H1 (cell line): Measurements from ENCODE around the gene YBX3. TPM values are rescaled to one million over a fixed set of nuclear protein-coding genes. Genes with fewer than 3 reads are reported as not detected.

Experiments
- CTCF ChIA-PET: fragments of 300-600 bp; sonication (Branson Sonifier 250); formaldehyde crosslinking; loops from one replicate; lab custom pipeline; 2021; ENCODE audit not compliant: partially characterized antibody; lab: Charles Lee
- POLR2A ChIA-PET: fragments of 300-600 bp; sonication (Branson Sonifier 250); formaldehyde crosslinking; loops from one replicate; lab custom pipeline; 2021; ENCODE audit warnings: inconsistent platforms; ENCODE audit not compliant: partially characterized antibody; lab: Charles Lee
- DNase-seq, 2 experiments: peaks; one replicate each; pipeline versions ENCODE4 v3.0.0 to v3.0.0-alpha.2; 2010 to 2022; ENCODE audit warnings: low spot score in 2 of 2, low read depth in 1 of 2, mixed read lengths in 1 of 2
- FAIRE-seq: peaks from 2 replicates; lab custom pipeline; 2011; peaks lifted over from hg19 to GRCh38; lab: Jason Lieb, UNC
- H2AFZ ChIP-seq: 2 replicates; pipeline ENCODE4 v1.8.1; 2012; ENCODE audit warnings: low read length, inconsistent platforms
- H2AK5ac ChIP-seq: 2 replicates; pipeline ENCODE4 v1.6.1; 2013; ENCODE audit warnings: low read depth, low read length
- H2BK120ac ChIP-seq: replicated peaks from 2 replicates; pipeline ENCODE3; 2013; ENCODE audit warnings: low read depth, low read length, inconsistent platforms
- H2BK12ac ChIP-seq: 2 replicates; pipeline ENCODE4 v1.6.1; 2013; ENCODE audit warnings: low read depth, low read length
- H2BK15ac ChIP-seq: 2 replicates; pipeline ENCODE4 v1.6.1; 2013; ENCODE audit warnings: low read length
- H2BK20ac ChIP-seq: 2 replicates; pipeline ENCODE4 v1.6.1; 2013; ENCODE audit warnings: low read length
- H2BK5ac ChIP-seq: 2 replicates; pipeline ENCODE4 v1.6.1; 2013; ENCODE audit warnings: low read depth, low read length
- H3K14ac ChIP-seq: 2 replicates; pipeline ENCODE4 v1.6.1; 2013; ENCODE audit warnings: inconsistent platforms; ENCODE audit not compliant: insufficient read length
- H3K18ac ChIP-seq: 2 replicates; pipeline ENCODE4 v1.6.1; 2013; ENCODE audit warnings: low read length; ENCODE audit errors: extremely low read depth
- H3K23ac ChIP-seq: 2 replicates; pipeline ENCODE4 v1.6.1; 2013; ENCODE audit warnings: inconsistent platforms; ENCODE audit not compliant: insufficient read length
- H3K23me2 ChIP-seq: 2 replicates; pipeline ENCODE4 v1.6.1; 2013; ENCODE audit warnings: low read depth, low read length
- H3K27ac ChIP-seq: 2 replicates; pipeline ENCODE4 v1.6.1; 2011; ENCODE audit warnings: low read depth, low read length, inconsistent platforms
- H3K27me3 ChIP-seq, 4 experiments: replicated peaks in 1 of 4; 1 replicate in 1 of 4; 2 replicates in 3 of 4; pipeline versions ENCODE4 v1.6.1 to v1.8.1; 2011 to 2013; ENCODE audit warnings: low read length in 3 of 4, mild to moderate bottlenecking in 3 of 4, inconsistent platforms in 2 of 4, mixed read lengths in 2 of 4, moderate library complexity in 1 of 4; ENCODE audit not compliant: control insufficient read depth in 3 of 4, insufficient read depth in 3 of 4; ENCODE audit errors: extremely low read depth in 1 of 4
- H3K36me3 ChIP-seq, 4 experiments: 2 replicates each; pipeline versions ENCODE4 v1.6.1 to v1.8.1; 2011 to 2013; ENCODE audit warnings: mild to moderate bottlenecking in 4 of 4, low read length in 3 of 4, moderate library complexity in 2 of 4, control low read depth in 1 of 4, inconsistent platforms in 1 of 4; ENCODE audit not compliant: insufficient read depth in 4 of 4, control insufficient read depth in 2 of 4
- H3K4ac ChIP-seq: replicated peaks from 2 replicates; pipeline ENCODE3; 2013; ENCODE audit warnings: low read length, low read depth, mixed read lengths, inconsistent platforms; ENCODE audit not compliant: insufficient read length
- H3K4me1 ChIP-seq, 4 experiments: replicated peaks in 1 of 4; 1 replicate in 1 of 4; 2 replicates in 3 of 4; pipeline versions ENCODE4 v1.6.1 to v1.8.1; 2011 to 2013; ENCODE audit warnings: low read length in 3 of 4, inconsistent platforms in 2 of 4, mixed read lengths in 1 of 4; ENCODE audit not compliant: insufficient read depth in 4 of 4, control insufficient read depth in 3 of 4
- H3K4me2 ChIP-seq, 2 experiments: 2 replicates each; pipeline versions ENCODE4 v1.6.1 to v1.8.1; 2011 to 2013; ENCODE audit warnings: low read depth in 2 of 2, low read length in 2 of 2, control low read depth in 1 of 2, inconsistent platforms in 1 of 2, mild to moderate bottlenecking in 1 of 2; ENCODE audit not compliant: insufficient read depth in 1 of 2
- H3K4me3 ChIP-seq, 4 experiments: fragments of 200-600, 300-600 bp in 1 of 4; sonication (generic), shearing (Covaris generic), sonication (Bioruptor Twin) in 1 of 4; 2 replicates each; pipeline versions ENCODE4 v1.5.1 to v1.8.1; 2011 to 2016; ENCODE audit warnings: low read length in 4 of 4, low read depth in 3 of 4, control low read depth in 2 of 4, inconsistent platforms in 2 of 4, mild to moderate bottlenecking in 2 of 4, mixed read lengths in 1 of 4, moderate library complexity in 1 of 4; ENCODE audit not compliant: insufficient read depth in 2 of 4; ENCODE audit errors: extremely low read depth in 1 of 4
- H3K56ac ChIP-seq: replicated peaks from 2 replicates; pipeline ENCODE3; 2013; ENCODE audit warnings: low read depth, mild to moderate bottlenecking, mixed read lengths, low read length, inconsistent platforms; ENCODE audit not compliant: insufficient read length
- H3K79me1 ChIP-seq: 2 replicates; pipeline ENCODE4 v1.6.1; 2013; ENCODE audit warnings: low read depth, low read length, control low read depth
- H3K79me2 ChIP-seq, 2 experiments: 2 replicates each; pipeline versions ENCODE4 v1.6.1 to v1.8.1; 2012 to 2013; ENCODE audit warnings: low read length in 2 of 2, mild to moderate bottlenecking in 2 of 2, inconsistent platforms in 1 of 2; ENCODE audit not compliant: insufficient read depth in 2 of 2, control insufficient read depth in 1 of 2
- H3K9ac ChIP-seq, 4 experiments: replicated peaks in 1 of 4; 1 replicate in 1 of 4; 2 replicates in 3 of 4; pipeline versions ENCODE4 v1.6.1 to v1.8.1; 2011 to 2013; ENCODE audit warnings: low read depth in 3 of 4, low read length in 3 of 4, control low read depth in 2 of 4, mild to moderate bottlenecking in 2 of 4, moderate library complexity in 2 of 4, inconsistent platforms in 1 of 4; ENCODE audit errors: extremely low read depth in 1 of 4
- H3K9me3 ChIP-seq, 2 experiments: 2 replicates each; pipeline versions ENCODE4 v1.6.1 to v1.8.1; 2012 to 2013; ENCODE audit warnings: mild to moderate bottlenecking in 2 of 2, moderate library complexity in 2 of 2, control low read depth in 1 of 2, inconsistent platforms in 1 of 2, low read depth in 1 of 2, low read length in 1 of 2, mixed read lengths in 1 of 2; ENCODE audit not compliant: insufficient read depth in 2 of 2
- H4K20me1 ChIP-seq, 2 experiments: replicated peaks in 1 of 2; 2 replicates each; pipeline versions ENCODE3 to v1.8.1; 2011 to 2013; ENCODE audit warnings: inconsistent platforms in 2 of 2, low read length in 2 of 2, mild to moderate bottlenecking in 1 of 2; ENCODE audit not compliant: insufficient read depth in 2 of 2, control insufficient read depth in 1 of 2
- H4K5ac ChIP-seq: 2 replicates; pipeline ENCODE4 v1.6.1; 2013; ENCODE audit warnings: low read length, low read depth, mixed read lengths, inconsistent platforms; ENCODE audit not compliant: insufficient read length
- H4K8ac ChIP-seq: 2 replicates; pipeline ENCODE4 v1.8.0; 2013; ENCODE audit warnings: mild to moderate bottlenecking, moderate library complexity, low read length, inconsistent platforms; ENCODE audit not compliant: insufficient read depth; ENCODE audit errors: extremely low read depth
- H4K91ac ChIP-seq: replicated peaks from 2 replicates; pipeline ENCODE3; 2013; ENCODE audit warnings: low read length, mixed read lengths, inconsistent platforms; ENCODE audit not compliant: insufficient read length
- KDM5A ChIP-seq: fragments of 200-600 bp; IDR thresholded peaks from 2 replicates; pipeline ENCODE4 v1.7.1; 2012; ENCODE audit warnings: mild to moderate bottlenecking, low read length, inconsistent platforms, mixed read lengths
- WGBS, 2 experiments: shearing (Covaris generic) in 1 of 2; methylation state at CpG; one replicate each; pipeline versions ENCODE4 v1.1.6 to v1.1.7; 2013 to 2015; ENCODE audit warnings: low lambda C conversion rate in 2 of 2, mixed read lengths in 2 of 2, inconsistent platforms in 1 of 2, low coverage in 1 of 2, missing lambda C conversion rate in 1 of 2; ENCODE audit not compliant: insufficient replicate concordance in 2 of 2, insufficient coverage in 1 of 2, insufficient read length in 1 of 2; ENCODE audit errors: extremely low coverage in 1 of 2, missing lambda C conversion rate in 1 of 2; 5-methylcytosine and 5-hydroxymethylcytosine counted together
- polyA plus RNA-seq, 7 experiments: library from polyadenylated mRNA; depleted of rRNA in 3 of 7; stranded (reverse) in 5 of 7; unstranded in 2 of 7; fragments of >200 nt in 5 of 7; fragments of 200-250 nt in 2 of 7; gene quantifications; 1 replicate in 5 of 7; 2 replicates in 1 of 7; 4 replicates in 1 of 7; pipeline versions ENCODE4 v1.2.1 to v1.2.3, GENCODE V29; 2011 to 2013; ENCODE audit warnings: missing spikeins in 2 of 7, mixed read lengths in 2 of 7
- total RNA-seq: library from RNA; stranded (reverse); fragmentation: NEBNext Ultra II Directional; extraction: Animal tissue kit (Norgen Biotek cat#: 25700); gene quantifications from 2 replicates; pipeline ENCODE4 v1.2.1, GENCODE V29; 2021

YBX3 gene
- total and polyA plus RNA-seq, 2 of the 8 experiments (the other 6 are each of a cell fraction or from before 2014, with no cell fraction given), result 83.1 to 480 TPM

DNA sequence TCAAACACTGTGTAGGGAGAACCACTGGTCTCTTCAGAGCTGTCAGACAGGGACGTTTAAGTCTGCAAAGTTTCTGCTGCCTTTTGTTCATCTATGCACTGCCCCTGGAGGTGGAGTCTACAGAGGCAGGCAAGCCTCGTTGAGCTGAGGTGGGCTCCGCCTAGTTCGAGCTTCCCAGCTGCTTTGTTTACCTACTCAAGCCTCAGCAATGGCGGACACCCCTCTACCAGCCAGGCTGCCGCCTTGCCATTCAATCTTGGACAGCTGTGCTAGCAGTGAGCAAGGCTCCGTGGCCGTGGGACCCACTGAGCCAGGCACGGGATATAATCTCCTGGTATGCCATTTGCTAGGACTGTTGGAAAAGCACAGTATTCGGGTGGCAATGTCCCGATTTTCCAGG lies 24.6 kb upstream of the YBX3 start:
- no peaks in the 10 kb centered on the region for H3K79me1 ChIP-seq
- H3K9me3 ChIP-seq, result peaks cover 3 to 4% of the 10 kb centered on the region in 2 experiments; a peak in 1 of 4 replicates
- TF ChIP-seq KDM5A, result no peak

More for the DNA sequence above, 24.6 kb upstream of the YBX3 start:
- no peak for DNase-seq
- H2BK120ac ChIP-seq, result no peak overlapping the region
- H3K4me3 ChIP-seq, result no peak overlapping the region
- CTCF ChIA-PET, result interaction anchor here (1.0 to 1.8 kb wide), 9 partner anchors 8 to 452 kb away, joined by 3 to 6 read pairs (median 4); no protein-coding TSS in a partner anchor
- peaks cover 0 to 4% (median 0%) of the 10 kb centered on the region in 4 experiments; a peak in 1 of 7 replicates for H3K4me1 ChIP-seq
- H3K14ac ChIP-seq, result no peak overlapping the region
- POLR2A ChIA-PET, result interaction anchor here (1.7 kb wide), 1 partner anchor 25 kb away, joined by 5 read pairs; the partner anchor contains the start of gene YBX3
- H3K27me3 ChIP-seq, result no peaks in the 10 kb centered on the region
- no peak overlapping the region for H2BK20ac ChIP-seq
- H3K36me3 ChIP-seq, result no peaks in the 10 kb centered on the region
- no peak overlapping the region for H3K27ac ChIP-seq
- no peak overlapping the region for H3K23ac ChIP-seq
- no peak overlapping the region for H3K9ac ChIP-seq
- H4K5ac ChIP-seq, result no peak overlapping the region
- no peak overlapping the region for H4K91ac ChIP-seq
- H2BK5ac ChIP-seq, result no peak overlapping the region
- no peaks in the 10 kb centered on the region for H3K79me2 ChIP-seq
- no peak overlapping the region for H2AK5ac ChIP-seq
- H2BK15ac ChIP-seq, result no peak overlapping the region
- no peaks in the 10 kb centered on the region for H4K20me1 ChIP-seq
- no peaks in the 10 kb centered on the region for H3K23me2 ChIP-seq
- H4K8ac ChIP-seq, result no peak overlapping the region
- H3K4me2 ChIP-seq, result no peak overlapping the region
- H2AFZ ChIP-seq, result no peak overlapping the region
- H3K56ac ChIP-seq, result no peak overlapping the region
- H3K18ac ChIP-seq, result no peak overlapping the region
- WGBS, 2 experiments, result 65% methylated on average over 8 of the region's 11 CpGs; no CpG with 5 or more reads in 1 of the 2 experiments
- FAIRE-seq, result no peak
- H3K4ac ChIP-seq, result no peak overlapping the region
- H2BK12ac ChIP-seq, result no peak overlapping the region
